Fibroblast of upper back skin (primary cell): ENCODE data around the gene BEND6.

Source experiments
- DNase-seq: peaks from one replicate; pipeline ENCODE4 v3.0.0-alpha.2; 2013

The BEND6 gene

GRCh38 chr6:56954403-56955170 is at the start of gene BEND6:
BEND6 (plus strand) TSS chr6:56955107; CDS start chr6:56981811, 26,704 bp downstream.
- DNase-seq: peak; percentile 90

GRCh38 chr6:56905378-56905777 is 49.5 kb upstream of the BEND6 start:
- no peak for DNase-seq

- peak; percentile 63 for DNase-seq
Measured at GRCh38 chr6:56906752-56907151, 48.2 kb upstream of the BEND6 start.

- no peak for DNase-seq
Measured at GRCh38 chr6:56909115-56909907, 45.6 kb upstream of the BEND6 start.

- DNase-seq: peak; percentile 90
Measured at GRCh38 chr6:56911847-56912246, 43.1 kb upstream of the BEND6 start.

GRCh38 chr6:56913285-56914074 is 41.4 kb upstream of the BEND6 start:
- DNase-seq: no peak

GRCh38 chr6:56914798-56915658 is 39.9 kb upstream of the BEND6 start:
- no peak for DNase-seq

GRCh38 chr6:56915832-56916231 is 39.1 kb upstream of the BEND6 start:
- DNase-seq: no peak

- no peak for DNase-seq
Measured at GRCh38 chr6:56916849-56917551, 37.9 kb upstream of the BEND6 start.

- DNase-seq: no peak
Measured at GRCh38 chr6:56922645-56923044, 32.3 kb upstream of the BEND6 start.

GRCh38 chr6:56923565-56923964 is 31.3 kb upstream of the BEND6 start:
- DNase-seq: no peak

- DNase-seq: peak; percentile 32
Measured at GRCh38 chr6:56927538-56928453, 27.1 kb upstream of the BEND6 start.

- DNase-seq: no peak
Measured at GRCh38 chr6:56930846-56931245, 24.1 kb upstream of the BEND6 start.

GRCh38 chr6:56932910-56933477 is 21.9 kb upstream of the BEND6 start:
- no peak for DNase-seq

GRCh38 chr6:56933650-56934049 is 21.3 kb upstream of the BEND6 start:
- DNase-seq: no peak

- no peak for DNase-seq
Measured at GRCh38 chr6:56934876-56935275, 20.0 kb upstream of the BEND6 start.

GRCh38 chr6:56936466-56936865 is 18.4 kb upstream of the BEND6 start:
- DNase-seq: no peak

- peak; percentile 99 for DNase-seq
Measured at GRCh38 chr6:56938649-56939191, 16.2 kb upstream of the BEND6 start.

- no peak for DNase-seq
Measured at GRCh38 chr6:56940463-56940862, 14.4 kb upstream of the BEND6 start.

- DNase-seq: no peak
Measured at GRCh38 chr6:56940977-56941376, 13.9 kb upstream of the BEND6 start.
